HG03108 (cell line): ENCODE results near the gene DHX30.
"Not testable (repeated sequence)": the region's sequence is repeated elsewhere in the genome, so short reads cannot be mapped to it uniquely, and the experiment has no call there.

Experiments used
- ATAC-seq: cut with Tn5 transposase; IDR thresholded peaks from one replicate; pipeline ENCODE4 v1.9.1; 2021; ENCODE audit warnings: moderate library complexity; ENCODE audit not compliant: unreplicated experiment

The DHX30 gene

DNA sequence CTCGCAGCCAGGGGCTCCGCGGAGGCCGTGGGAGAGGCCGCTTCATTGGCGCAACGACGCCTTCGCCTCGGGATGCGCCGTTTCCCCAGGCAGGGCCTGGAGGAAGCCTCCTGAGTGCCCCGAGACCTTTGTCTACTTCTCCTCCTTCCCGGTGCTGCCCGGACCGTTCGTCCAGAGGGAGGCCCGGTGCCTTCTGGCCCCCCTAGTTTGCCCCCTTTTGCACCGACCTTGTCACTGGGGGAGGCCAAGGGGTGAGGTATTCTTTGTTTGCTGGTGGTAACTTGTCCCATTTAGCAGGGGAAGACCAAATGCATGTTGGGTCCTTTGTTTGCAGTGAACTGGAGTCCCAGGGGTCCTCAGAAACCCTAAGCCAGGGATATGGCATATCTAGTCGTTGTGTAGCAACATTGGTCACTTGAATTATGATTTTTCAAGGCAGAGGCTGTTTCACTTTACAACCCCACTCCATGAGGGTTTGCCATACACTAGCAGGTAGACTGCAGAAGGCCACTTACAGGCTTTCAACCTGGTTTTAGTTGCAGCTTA is 615 bp downstream of the DHX30 start:
- ATAC-seq: no peak

DNA sequence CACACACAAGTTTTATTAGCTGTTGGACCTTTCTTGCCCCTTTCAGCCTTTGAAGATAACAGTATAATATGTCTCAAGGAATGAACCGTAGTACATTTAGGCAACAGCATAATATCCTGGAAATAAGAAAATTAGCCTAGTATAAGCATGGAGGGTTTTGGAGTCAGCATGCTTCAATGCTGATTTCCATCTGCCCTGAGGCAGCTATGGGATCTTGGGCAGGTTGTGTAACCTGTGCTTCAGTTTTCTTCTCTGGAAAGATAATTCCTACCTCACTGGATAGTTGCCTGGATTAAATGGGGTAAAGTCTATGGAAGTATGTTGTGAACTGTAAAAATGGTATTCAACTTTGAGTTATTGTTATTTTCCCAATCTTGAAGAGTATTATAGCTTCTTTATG is 1.6 kb downstream of the DHX30 start:
- no peak for ATAC-seq

DNA sequence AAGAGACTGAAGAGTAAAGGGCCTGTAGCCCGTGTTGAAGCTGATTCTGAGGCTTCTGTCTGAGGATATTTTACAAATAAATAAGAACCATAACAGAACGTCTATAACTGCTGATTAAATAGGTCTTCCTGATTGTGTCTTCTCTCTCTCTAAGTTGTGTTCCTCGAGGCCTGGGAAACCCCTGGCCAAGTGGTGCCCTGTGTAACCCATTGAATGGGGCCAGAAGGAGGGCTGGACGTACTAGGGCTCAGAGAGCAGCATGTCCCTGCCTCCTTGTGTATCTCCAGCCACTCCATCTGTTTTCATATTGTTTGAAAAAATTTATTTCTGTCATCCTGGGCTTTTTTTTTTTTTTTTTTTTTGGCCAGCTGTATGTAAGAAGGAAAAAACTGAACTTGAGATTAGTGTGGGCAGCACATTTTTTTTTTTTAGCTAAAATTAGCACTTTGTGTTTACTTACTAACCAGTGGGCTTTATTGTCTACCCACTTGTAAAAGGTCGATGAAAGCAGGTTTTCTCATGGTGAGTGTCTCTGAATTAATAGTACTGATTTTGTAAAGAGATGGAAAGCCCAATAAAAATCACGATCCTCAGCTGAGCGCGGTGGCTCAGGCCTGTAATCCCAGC is 10.7 kb downstream of the DHX30 start:
- ATAC-seq: no peak

DNA sequence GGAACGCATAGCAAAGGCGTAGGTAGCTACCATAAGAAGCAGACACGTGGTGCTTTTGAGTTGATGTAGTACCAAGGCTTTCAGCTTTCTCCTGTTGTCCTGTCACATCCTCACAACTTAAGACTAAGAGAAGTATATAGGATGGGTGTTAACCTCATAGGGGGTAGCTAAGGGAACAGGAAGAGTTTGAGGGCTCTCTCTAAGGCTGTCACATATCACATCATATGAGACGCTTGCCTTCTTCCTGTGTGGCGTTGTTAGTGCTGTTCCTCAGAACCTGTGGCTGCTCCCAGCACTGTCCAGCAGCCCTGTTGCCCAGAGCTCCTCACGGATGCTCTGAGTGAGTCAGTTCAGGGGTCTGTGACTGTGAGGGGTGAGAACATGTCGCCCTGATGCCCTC is 14.7 kb downstream of the DHX30 start:
- ATAC-seq: no peak

DNA sequence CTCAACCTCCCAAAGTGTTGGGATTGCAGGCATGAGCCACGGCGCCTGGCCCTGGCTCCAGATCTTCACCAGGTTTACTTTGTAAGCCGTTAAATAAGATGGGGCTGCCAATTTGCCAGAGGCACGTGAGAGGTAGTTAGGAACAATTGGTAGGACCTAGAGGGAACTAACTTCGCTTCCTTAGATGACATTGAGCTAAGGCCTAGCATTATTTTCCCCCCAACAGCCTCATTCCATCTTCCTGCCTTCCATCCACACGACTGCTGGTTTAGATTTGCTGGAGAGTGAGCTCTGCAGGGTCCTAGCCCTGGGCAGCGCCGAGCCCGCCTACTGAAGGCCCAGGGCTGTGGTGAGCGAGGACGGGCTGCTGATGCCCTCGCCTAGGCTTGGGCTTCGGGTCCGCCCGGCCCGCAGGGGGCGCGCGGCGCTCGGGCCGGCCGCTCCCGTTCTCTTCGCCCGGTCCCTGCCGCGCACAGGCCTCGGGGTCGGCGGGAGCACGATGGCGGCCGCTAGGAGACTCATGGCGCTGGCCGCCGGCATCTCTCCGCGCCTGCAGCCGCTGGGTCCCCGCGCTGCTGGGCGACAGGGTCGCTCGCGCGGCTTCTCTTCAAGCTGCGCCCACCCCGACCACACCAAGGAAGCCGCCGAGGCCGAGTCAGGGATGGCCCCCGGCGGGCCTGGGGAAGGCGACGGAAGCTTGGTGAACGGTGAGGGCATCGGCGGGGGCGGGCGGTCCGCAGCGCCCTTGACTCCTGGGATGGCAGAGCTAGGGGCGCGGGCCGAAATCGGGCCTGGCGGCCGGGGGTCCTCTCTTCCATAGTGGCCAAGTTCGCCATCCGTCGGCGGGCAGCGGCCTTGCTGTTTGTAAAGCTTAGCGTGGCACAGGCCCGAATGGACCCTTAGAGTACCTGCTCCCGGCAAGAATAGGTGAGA is 21.9 kb downstream of the DHX30 start:
- ATAC-seq: peak; percentile 96

DNA sequence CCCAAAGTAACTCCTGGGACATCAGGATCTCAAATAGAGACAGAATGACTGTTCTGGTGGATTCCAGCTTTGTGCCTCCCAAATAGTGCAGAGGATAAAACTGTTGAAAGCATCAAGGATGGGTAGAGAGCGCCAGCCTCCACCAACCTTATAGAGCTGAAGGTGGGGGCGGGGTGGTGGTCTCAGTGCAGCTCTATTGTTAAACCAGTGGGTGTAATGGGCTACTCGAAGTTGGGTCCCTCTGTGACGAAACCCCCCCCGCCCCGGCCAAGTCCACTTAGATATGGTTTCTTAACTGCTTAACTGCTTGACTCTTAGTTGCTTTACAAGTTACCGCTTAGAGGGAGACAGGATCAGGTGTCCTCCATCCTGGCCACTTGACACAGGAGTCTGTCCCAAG is 22.7 kb downstream of the DHX30 start:
- no peak for ATAC-seq

DNA sequence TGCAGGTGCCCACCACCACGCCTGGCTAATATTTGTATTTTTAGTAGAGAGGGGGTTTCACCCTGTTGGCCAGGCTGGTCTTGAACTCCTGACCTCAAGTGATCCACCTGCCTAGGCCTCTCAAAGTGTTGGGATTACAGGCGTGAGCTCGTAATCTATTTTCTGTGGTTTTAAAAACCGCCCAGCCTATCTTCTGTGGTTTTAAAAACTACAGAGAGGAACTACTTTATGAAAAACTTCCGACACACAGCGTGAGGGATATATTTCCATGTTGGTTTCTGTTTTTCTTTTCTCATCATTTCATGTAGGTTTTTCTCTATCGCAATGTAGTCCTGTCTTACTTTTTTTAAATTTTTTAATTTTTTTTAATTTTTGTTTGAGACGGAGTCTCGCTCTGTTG is 26.5 kb downstream of the DHX30 start:
- not testable (repeated sequence) for ATAC-seq

DNA sequence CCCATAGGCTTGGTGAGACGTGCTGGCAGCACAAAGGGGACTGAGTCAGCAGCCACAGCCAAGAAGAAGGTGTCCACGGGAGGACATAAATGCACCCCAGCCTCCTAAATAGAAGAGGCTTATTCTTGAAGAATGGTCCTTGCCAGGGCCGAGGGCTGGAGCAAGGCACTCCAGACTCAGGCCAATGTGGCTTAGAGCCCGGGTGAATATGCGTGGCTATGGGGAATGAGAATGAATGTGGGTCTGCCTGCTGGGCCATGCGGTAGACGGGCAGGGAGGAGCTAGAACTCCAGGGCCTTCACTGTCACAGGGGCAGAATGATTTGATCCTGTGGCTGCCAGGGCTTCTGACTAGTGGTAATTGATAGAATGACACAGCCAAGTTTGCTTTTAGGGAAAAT is 34.0 kb downstream of the DHX30 start:
- no peak for ATAC-seq

DNA sequence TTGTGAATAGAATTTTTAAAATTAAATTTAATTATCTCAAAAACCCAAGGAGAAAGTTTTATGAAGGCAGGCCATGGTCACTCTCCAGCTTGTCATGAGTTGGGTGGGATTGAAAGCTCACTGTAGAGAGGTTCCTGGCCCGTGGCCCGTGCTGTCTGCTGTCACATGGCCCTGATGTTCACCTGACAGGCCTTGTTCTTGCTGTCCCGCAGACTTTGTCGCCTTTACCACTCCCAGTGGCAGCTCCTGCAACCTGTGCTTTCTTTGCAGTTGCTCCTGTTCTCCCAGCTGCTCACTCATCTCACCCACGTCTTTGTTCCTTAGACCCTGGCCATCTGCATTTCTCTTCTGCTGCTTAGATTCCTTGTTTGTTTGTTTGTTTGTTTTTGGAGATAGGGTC is 35.6 kb downstream of the DHX30 start:
- no peak for ATAC-seq

DNA sequence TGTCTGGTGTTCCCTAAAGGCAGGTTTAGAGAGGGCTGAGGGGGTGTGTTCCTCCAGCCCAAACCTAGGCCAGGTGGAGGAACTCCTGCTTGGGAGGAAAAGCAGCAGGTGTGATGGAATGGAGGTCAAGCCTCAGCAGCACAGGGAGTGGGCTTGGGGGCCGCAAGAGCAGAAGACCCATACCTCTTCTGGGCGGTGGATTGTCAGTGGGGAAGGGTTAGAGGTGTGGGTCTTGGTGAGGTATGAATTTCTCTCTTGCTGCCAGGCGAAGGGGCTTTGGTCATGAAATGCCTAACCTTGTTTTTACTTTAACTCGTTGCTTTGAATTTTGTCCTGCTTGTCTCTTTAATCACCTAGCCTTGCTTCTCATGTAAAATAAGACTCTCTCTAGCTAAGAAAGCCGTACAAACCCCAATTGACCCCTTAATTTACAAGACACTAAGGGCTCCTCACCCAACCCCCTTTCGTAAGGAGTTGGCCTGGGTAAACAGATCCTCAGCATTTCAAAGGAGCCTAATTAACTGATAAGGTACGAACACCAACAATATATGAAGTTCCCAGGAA is 38.9 kb downstream of the DHX30 start:
- no peak for ATAC-seq

DNA sequence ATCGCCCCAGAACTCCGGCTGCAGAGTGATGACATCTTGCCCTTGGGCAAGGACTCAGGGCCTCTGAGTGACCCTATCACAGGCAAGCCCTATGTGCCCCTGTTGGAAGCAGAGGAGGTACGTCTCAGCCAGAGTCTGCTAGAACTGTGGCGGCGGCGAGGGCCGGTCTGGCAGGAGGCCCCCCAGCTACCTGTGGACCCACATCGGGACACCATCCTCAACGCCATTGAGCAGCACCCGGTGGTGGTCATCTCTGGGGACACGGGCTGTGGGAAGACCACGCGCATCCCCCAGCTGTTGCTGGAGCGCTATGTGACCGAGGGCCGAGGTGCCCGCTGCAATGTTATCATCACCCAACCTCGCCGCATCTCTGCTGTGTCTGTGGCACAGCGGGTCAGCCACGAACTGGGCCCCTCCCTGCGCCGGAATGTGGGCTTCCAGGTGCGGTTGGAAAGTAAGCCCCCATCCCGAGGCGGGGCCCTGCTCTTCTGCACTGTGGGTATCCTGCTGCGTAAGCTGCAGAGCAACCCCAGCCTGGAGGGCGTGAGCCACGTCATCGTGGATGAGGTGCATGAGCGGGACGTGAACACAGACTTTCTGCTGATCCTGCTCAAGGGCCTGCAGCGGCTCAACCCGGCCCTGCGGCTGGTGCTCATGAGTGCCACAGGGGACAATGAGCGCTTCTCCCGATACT is 43.4 kb downstream of the DHX30 start:
- ATAC-seq: no peak

DNA sequence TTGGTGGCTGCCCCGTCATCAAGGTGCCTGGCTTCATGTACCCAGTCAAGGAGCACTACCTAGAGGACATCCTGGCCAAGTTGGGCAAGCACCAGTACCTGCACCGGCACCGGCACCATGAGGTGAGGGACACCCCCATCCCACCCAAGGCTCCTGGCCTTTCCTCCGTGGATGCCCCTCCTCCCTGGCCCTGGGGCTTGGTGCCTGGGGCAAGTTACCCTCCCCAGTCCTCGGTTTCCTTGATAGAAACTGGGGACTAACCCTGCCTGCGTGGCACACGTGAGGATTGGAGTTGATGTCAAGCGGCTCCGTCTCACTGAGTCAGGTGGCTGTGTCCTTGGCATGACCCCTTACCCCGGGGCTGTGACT is 43.9 kb downstream of the DHX30 start:
- ATAC-seq: no peak

DNA sequence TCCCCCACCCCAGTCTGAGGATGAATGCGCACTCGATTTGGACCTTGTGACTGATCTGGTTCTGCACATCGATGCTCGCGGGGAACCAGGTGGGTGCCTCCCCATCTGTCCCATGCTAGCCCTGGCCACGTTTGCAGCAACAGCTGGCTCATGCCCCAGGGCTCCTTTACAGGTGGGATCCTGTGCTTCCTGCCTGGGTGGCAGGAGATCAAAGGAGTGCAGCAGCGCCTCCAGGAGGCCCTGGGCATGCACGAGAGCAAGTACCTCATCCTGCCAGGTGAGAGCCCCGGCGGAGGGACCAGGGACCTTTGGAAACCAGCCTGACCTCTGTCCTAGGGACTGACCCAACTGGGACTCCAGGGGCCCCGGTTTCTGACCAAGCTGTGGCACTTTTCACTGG is 44.3 kb downstream of the DHX30 start:
- no peak for ATAC-seq

DNA sequence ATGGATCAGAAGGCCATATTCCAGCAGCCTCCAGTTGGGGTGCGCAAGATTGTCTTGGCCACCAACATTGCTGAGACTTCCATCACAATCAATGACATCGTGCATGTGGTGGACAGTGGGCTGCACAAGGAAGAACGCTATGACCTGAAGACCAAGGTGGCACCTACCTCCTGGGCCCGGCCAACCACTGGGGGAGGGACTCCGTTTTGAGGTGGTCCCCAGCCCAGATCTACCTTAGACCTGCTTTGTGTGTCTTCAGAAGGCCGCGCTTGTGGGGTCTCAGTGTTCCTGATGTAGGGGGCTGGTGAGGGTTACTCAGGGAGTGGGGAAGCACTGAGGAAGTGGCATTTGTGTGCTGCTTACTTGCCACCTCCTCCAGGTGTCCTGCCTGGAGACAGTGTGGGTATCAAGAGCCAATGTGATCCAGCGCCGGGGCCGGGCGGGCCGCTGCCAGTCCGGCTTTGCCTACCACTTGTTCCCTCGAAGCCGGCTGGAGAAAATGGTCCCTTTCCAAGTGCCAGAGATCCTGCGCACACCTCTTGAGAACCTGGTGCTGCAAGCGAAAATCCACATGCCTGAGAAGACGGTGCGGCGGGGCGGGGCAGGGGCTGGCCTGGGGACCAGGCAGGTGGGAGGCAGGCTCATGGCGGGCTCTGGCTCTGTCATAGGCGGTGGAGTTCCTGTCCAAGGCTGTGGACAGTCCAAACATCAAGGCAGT is 45.0 kb downstream of the DHX30 start:
- ATAC-seq: no peak

DNA sequence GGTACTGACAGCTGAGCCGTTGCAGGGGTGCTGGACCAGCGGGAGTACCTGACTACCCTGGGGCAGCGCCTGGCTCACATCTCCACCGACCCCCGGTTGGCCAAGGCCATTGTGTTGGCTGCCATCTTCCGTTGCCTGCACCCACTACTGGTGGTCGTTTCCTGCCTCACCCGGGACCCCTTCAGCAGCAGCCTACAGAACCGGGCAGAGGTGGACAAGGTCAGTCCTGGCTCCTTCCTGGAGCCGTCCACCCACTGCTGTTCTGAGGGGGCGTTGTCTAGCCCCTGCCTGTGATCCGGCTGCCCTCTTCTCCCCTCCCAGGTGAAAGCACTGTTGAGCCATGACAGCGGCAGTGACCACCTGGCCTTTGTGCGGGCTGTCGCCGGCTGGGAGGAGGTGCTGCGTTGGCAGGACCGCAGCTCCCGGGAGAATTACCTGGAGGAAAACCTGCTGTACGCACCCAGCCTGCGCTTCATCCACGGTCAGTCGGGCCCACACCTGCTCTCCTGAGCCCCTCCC is 45.7 kb downstream of the DHX30 start:
- ATAC-seq: no peak

DNA sequence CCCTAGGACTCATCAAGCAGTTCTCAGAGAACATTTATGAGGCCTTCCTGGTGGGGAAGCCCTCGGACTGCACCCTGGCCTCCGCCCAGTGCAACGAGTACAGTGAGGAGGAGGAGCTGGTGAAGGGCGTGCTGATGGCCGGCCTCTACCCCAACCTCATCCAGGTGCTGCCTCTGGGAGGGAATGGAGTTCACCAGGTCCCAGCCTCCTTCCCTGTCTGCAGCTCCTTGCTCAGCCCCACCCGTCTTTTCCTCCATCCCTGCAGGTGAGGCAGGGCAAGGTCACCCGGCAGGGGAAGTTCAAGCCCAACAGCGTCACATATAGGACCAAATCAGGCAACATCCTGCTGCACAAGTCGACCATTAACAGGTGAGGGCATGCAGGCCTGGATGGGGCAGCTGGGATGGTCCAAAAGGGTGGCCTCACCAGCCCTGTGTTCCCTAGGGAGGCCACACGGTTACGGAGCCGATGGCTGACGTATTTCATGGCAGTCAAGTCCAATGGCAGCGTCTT is 46.3 kb downstream of the DHX30 start:
- no peak for ATAC-seq

DNA sequence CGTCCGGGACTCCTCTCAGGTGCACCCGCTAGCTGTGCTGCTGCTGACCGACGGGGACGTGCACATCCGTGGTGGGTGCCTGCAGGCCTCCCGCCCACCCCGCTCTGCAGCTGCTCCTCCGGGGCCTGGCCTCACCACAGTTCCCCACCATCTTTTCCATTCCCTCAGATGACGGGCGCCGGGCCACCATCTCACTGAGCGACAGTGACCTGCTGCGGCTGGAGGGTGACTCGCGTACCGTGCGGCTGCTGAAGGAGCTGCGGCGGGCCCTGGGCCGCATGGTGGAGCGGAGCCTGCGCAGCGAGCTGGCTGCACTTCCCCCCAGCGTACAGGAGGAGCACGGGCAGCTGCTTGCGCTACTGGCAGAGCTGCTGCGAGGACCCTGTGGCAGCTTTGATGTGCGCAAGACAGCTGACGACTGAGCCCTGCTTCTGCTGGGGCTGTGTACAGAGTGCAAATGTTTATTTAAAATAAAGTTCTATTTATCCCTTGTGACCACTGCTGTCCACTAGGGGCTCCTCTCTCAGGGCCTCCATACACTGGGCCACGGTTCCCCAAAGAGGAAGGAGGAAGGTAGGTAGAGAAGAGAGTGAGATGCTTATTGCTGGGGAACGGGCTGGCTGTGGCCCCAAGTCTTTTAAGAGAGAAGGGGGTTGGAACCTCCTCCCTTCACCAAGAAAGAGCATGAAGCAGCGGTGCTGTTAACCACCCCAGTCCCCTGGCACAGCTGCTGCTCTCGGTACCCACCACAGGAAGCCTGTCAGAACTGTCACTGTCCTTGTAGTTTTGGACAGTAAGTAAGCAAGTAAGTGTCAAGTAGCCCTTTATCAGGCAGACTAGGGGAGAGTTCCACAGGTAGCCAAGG is 47.0 kb downstream of the DHX30 start:
- ATAC-seq: no peak

DNA sequence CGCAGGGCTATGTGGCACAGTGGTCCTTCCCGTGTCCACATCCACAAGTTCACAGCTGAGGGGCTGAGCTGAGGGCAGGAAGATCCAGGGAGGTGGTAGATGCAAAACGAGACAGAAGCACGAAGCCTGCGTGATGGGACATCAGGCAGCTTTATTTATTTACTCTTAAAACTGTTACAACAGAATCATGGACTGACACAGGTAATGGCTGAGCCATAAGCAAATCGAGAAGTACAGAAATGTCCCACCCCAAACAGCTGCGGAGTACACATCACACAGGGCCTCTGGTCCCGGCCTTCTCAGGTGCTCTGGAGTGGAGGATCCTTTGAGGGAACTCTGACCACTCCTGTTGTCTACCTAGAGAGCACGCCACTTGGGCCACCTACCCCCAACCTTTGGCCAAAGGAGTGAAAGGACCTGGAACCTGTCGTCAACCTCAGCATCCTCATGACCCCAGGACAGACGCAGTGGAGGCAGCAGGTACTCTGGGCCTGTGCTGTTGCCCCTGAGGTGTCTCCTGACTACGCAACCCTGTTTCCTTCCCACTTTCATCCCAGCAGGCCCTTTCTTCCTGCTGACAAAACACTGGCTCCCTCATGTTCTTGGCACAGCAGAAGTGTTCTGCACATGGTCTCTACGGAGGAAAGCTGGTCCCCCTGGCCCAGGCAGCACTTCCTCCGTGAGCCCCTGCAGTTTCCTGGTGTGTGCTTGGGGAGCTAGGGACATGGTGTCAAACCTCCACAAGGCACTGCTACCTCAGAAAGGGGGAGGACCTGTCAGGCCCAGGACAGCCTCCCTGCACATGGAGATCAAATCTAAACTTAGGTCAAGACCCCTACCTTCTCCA is 47.8 kb downstream of the DHX30 start:
- no peak for ATAC-seq
